ENCODE measurements around the gene ESYT2. TPM values are rescaled to one million over a fixed set of nuclear protein-coding genes. Genes with fewer than 3 reads are reported as not detected.

Gene ESYT2
- total and polyA plus RNA-seq, 8 donors, result 8.1 to 31.8 (median 27.3) TPM

DNA sequence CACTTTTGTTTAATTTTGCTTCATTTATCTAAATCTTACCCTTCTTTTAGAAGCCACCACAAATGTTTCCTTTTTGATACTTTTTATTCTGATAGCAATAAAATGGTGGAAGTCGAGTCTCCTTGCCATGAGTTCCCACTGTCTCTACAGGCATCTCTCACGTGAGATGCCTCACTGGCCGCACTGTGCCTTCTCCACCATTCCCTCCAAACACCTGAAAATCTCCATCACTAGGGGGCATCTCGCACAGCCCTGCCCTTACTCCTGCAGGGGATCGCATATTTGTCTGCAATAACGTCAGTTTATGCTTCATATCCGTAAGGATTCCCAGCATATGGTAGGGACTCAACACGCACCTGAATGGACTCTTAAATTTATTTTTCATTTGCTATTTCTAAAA, 68.4 kb downstream of the ESYT2 start:
- Histone ChIP-seq H3K9me3 (no peaks in the 10 kb centered on the region), H3K4me3 (no peak overlapping the region), H3K36me3 (peaks cover 0 to 17% (median 12%) of the 10 kb centered on the region in 3 donors), H3K4me1 (no peaks in the 10 kb centered on the region), H3K27ac (no peak overlapping the region), H3K27me3 (no peaks in the 10 kb centered on the region)
- intact Hi-C loops (cut with DNase I), result no loop called here
- ATAC-seq, result no peak
- TF ChIP-seq, protein P1, sequence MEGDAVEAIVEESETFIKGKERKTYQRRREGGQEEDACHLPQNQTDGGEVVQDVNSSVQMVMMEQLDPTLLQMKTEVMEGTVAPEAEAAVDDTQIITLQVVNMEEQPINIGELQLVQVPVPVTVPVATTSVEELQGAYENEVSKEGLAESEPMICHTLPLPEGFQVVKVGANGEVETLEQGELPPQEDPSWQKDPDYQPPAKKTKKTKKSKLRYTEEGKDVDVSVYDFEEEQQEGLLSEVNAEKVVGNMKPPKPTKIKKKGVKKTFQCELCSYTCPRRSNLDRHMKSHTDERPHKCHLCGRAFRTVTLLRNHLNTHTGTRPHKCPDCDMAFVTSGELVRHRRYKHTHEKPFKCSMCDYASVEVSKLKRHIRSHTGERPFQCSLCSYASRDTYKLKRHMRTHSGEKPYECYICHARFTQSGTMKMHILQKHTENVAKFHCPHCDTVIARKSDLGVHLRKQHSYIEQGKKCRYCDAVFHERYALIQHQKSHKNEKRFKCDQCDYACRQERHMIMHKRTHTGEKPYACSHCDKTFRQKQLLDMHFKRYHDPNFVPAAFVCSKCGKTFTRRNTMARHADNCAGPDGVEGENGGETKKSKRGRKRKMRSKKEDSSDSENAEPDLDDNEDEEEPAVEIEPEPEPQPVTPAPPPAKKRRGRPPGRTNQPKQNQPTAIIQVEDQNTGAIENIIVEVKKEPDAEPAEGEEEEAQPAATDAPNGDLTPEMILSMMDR (IDR thresholded peaks at IDR 0.05), result no peak
- FAIRE-seq, result no peak
- DNase-seq, result no peak
- WGBS, 2 donors, result 87 to 91% methylated on average over 8 of the region's 8 CpGs

DNA sequence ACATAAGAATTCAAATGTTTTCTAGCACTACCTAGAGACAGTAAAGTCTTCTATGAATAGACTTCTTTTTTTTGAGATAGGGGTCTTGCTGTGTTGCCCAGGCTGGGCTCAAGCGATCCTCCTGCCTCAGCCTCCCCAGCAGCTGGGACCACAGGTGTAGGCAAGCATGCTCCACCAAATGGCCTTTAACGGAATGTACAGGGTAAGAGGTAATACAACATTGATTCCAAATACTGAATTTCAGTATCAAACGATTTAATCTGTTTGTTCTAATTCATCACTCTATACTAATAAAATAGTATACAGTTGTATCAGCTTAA, 68.9 kb downstream of the ESYT2 start:
- WGBS, 2 donors, result 81% methylated on average over 3 of the region's 3 CpGs
- intact Hi-C loops (cut with DNase I), result no loop called here
- DNase-seq, result no peak
- no peak for ATAC-seq
- Histone ChIP-seq H3K27ac (no peak overlapping the region), H3K36me3 (peaks cover 0 to 17% (median 12%) of the 10 kb centered on the region in 3 donors), H3K9me3 (no peaks in the 10 kb centered on the region), H3K27me3 (no peaks in the 10 kb centered on the region), H3K4me3 (no peak overlapping the region), H3K4me1 (no peaks in the 10 kb centered on the region)
- FAIRE-seq, result no peak
- TF ChIP-seq, protein P1 (IDR thresholded peaks at IDR 0.05), result no peak

DNA sequence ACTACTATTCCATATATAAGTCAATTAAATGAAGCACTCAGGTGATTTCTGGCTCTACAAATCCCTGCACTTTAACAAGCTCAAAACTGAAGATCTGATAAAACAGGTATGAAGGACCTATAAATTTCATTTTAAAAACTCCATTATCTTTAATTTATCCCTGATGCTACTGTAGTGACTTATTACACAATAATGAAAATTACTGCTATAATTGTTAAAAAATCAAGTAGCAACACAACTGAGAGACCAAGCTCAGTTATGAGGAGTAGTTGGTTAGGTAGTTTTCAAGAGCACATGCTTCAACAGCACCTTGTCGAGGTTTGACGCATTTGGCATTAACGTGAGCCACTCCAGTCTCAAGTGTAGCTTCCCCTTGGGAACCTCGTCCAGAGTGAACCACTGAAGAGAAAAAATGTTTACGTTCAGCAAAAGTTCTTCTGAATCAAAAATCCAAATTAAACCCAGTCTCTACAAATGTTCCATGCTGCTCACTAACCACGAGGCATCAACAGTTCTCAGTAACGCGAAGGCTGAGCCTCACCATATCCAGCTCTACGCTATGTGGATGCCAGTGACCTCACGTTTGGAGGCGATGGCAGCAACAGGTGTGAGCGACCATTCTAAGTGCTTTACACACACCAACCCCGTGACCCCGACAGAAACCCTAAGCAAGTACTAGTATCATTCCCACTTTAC, 69.4 kb downstream of the ESYT2 start:
- intact Hi-C loops (cut with DNase I), result no loop called here
- Histone ChIP-seq H3K27me3 (no peaks in the 10 kb centered on the region), H3K4me3 (no peak overlapping the region), H3K4me1 (no peaks in the 10 kb centered on the region), H3K9me3 (no peaks in the 10 kb centered on the region), H3K27ac (no peak overlapping the region), H3K36me3 (peaks cover 0 to 17% (median 12%) of the 10 kb centered on the region in 3 donors)
- FAIRE-seq (no peak), ATAC-seq (no peak), DNase-seq (no peak)
- TF ChIP-seq, protein P1 (IDR thresholded peaks at IDR 0.05), result no peak
- 93% methylated on average over 14 of the region's 14 CpGs for WGBS, 2 donors

DNA sequence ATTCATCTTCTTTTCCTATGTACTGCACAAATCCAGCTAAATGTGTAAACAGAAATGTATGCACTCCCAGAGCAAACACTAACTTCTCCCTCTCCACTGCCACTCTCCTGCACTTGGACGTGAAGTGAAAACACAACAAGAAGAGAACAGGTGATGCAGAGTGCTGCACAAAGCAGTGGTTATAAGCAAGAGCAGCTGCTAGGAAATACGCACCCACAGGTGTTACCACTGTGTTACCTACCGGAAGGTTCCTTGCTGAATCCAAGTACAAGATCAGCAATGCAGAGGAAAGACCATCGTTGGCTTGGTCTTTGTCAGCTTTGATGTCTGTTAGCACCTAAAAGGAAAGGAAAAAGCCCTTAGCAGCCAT, 70.1 kb downstream of the ESYT2 start:
- ATAC-seq (no peak), DNase-seq (no peak), FAIRE-seq (no peak)
- Histone ChIP-seq H3K9me3 (no peaks in the 10 kb centered on the region), H3K4me3 (no peak overlapping the region), H3K36me3 (peaks cover 0 to 13% (median 12%) of the 10 kb centered on the region in 3 donors), H3K27me3 (no peaks in the 10 kb centered on the region), H3K27ac (no peak overlapping the region), H3K4me1 (no peaks in the 10 kb centered on the region)
- TF ChIP-seq, protein P1 (IDR thresholded peaks at IDR 0.05), result no peak
- intact Hi-C loops (cut with DNase I), result no loop called here
- 95 to 96% methylated on average over 4 of the region's 4 CpGs for WGBS, 2 donors

DNA sequence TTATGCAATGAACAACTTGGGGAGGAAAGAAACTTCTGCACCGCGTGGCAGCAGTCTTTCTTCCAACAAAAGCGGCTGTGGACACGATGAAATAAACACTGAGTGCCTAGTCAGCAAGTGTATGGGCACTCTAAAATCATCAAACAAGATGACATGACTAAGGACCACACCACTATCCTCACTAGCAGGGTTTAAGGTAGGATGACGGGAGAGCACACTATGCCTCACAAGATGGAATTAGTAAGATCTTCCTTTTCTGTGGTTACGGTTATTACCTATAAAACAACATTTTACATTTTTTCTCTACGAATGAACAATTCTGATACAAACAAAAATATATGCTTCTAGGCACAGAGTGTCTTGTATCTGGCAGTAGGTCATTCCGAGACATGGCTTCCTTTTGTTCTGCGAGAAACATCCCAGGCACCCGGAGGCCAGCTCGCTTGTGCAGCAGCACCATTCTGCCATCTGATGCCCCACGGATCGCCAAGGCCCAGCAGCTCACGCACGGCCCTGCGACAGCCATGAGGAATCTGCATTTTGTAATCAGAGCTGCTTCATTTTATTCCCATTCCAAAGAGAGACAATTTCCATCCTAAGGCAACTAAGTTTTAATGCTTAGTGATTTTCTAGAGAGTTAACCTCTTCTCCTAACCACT, 70.6 kb downstream of the ESYT2 start:
- WGBS, 2 donors, result 93 to 97% methylated on average over 16 of the region's 16 CpGs
- H3K27ac ChIP-seq, result no peak overlapping the region
- H3K4me1 ChIP-seq, result no peaks in the 10 kb centered on the region
- H3K36me3 ChIP-seq, result peaks cover 0 to 13% (median 12%) of the 10 kb centered on the region in 3 donors
- intact Hi-C loops (cut with DNase I), result no loop called here
- TF ChIP-seq, protein P1 (IDR thresholded peaks at IDR 0.05), result no peak
- H3K27me3 ChIP-seq, result no peaks in the 10 kb centered on the region
- H3K9me3 ChIP-seq, result no peaks in the 10 kb centered on the region
- FAIRE-seq, result no peak
- no peak for ATAC-seq
- no peak overlapping the region for H3K4me3 ChIP-seq
- no peak for DNase-seq

All from pancreas (tissue), 10 donors.